ENCODE measurements around the gene USF1.

Gene USF1, protein sequence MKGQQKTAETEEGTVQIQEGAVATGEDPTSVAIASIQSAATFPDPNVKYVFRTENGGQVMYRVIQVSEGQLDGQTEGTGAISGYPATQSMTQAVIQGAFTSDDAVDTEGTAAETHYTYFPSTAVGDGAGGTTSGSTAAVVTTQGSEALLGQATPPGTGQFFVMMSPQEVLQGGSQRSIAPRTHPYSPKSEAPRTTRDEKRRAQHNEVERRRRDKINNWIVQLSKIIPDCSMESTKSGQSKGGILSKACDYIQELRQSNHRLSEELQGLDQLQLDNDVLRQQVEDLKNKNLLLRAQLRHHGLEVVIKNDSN

DNA sequence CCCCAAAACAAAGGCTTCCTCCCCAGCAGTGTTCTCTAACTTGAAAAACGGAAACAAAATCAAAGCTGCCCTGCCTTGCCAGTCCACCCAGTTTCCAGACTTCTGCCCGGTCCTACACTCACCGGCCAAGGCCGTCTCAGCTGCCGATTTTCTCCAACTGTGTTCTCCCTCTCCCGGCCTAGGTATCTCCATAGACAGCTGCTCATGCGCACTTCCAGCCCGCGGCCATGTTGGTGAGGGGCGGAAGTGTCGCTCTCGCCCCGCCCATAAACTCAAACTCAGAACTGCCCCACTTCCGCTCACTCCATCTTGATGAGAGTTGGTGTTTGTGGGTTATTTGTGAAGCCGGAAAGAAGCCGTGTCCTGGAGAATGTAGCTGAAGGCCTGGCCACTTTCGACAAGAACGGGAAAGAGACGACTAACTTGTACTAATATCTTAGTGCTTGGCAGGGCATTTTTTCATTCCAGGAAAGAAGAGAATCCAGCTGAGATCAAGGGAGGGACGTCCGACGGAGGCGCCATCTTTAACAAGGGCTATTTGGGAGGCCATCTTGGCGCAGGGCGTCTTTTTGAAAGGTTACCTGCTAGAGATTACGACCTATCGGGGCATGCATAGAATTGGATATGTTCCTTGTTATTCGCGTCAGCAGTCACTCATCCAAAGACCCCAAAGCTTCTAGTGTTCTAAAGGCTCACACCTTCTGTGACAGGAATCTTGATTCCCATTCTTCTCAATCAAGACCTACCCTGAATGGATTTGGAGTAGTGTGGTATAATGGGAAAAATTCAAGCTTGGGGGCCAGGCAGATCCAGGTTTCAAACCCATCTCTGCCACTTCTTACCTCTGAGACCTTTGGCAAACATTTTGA, at the start of gene USF1:
Gene USF1, minus strand, starts transcription at position 242 of the 869 bp plus-strand sequence. CDS start 2,702 bp downstream, outside the sequence.
- peak; percentile 95 to 99 (median 98) for DNase-seq

DNA sequence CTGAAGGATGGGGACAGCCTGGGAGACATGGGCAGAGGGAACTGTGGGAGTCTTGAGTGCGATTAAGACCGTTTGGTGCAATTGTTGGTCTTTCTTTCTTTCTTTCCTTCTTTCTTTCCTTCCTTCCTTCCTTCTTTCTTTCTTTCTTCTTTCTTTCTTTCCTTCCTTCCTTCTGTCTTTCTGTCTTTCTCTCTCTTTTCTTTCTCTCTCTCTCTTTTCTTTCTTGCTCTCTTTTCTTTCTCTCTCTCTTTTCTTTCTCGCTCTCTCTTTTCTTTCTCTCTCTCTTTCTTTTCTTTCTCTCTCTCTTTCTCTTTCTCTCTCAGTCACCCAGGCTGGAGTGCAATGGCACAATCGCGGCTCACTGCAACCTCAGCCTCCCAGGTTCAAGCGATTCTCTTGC, 49.5 kb upstream of the USF1 start:
- DNase-seq: no peak

DNA sequence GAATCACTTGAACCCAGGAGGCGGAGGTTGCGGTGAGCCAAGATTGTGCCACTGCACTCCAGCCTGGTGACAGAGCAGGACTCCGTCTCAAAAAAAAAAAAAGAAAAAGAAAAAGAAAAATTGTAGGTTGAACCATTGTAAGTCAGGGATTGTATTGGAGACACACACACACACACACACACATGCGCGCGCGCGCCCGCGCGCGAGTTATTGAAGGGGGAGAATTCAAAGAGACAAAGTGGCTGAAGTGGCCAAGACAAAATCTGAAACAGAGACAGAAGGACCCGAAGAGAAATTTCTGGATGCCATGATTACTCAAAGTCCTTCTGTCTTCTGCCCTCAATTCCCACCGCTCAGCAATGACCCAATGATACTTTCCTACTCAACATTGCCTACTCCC, 48.7 kb upstream of the USF1 start:
- no peak for DNase-seq

DNA sequence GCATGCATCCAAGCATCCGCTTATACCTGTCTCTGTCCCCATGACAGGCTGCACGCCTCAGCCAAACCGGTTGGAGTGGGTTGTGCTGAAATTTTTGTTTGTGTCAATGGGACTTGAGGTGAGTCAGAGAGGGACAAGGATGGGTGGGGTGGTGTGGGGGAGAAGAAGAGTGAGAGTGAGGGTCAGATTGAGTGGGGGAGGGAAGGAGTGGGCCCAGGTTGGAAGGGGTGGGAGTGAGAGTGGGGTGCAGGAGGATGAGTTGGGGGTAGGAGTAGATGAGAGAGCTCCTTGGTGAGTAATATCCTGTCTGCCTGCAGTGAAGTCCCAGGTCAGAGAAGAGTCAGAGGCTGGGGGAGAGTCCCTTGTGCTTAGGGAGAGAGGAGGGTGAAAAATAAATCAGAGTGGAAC, 46.8 kb upstream of the USF1 start:
- DNase-seq: no peak

DNA sequence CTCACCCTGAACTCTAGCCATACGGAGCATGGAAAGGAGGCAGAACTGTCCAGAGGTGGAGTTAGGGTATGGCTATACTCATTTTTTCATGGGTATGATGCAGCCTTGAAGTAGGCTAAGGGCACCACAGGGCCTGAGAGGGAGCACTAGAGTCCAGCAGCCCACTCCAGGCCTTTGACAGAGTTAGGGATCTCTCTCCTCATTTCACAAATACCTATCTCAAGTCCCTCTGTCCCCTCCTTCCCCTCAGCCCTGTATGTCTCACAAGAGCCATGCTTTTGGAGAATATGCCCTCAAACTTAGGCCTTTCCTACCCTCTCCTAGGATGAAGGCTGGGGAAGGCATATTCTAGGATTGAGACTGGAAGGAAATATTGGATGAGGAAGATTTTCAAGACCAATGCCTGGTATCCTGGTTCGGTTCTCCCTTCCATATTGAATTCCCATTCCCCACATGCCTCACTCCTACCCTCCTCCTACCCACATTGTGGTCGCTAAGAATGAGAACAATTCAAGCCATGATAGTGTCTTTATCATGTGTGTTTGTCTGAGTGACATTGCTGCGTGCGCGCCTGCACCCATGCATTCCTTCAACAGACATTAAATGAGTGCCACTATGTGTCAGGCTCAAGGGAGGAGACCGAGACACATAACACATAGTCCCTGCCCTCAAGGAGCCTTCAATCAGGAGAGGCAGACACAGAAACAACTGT, 46.2 kb upstream of the USF1 start:
- DNase-seq: no peak

DNA sequence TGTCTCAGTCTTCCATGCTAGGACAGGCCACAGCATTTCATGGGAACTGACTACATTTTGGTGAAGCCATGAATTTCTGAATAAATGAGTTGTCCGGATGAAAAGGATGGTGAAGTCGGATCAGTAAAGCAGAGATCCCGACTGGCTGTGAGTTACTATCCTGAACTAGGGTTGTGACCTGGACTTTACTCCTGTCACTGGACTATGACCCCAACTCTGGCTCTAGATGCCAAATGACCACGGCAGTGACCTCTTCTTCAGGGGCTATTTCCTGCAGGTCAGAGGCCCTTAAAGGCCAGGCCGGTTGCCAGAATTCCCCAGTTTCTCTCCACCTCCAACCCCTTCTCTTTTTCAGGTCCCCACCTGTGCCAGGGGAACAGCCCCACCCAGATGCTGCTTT, 45.3 kb upstream of the USF1 start:
- DNase-seq: no peak

DNA sequence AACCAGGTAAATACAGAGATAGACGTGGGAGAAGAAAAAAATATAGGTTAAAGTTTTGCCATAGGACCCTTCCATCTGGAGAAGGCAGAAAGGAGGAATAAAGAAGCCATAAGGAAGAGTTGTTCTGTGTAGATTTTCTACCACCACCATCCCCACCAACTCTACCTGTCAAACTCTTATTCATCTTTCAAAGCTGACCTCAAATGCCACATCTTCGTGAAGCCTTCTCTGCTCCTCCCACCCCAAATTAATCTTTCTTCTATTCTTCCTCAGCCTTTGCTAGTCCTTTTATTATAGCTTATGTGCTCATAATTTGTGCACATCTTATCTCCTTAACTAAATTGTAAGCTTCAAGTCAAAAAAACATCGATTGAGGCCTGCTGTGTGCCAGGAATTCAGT, 44.8 kb upstream of the USF1 start:
- no peak for DNase-seq

DNA sequence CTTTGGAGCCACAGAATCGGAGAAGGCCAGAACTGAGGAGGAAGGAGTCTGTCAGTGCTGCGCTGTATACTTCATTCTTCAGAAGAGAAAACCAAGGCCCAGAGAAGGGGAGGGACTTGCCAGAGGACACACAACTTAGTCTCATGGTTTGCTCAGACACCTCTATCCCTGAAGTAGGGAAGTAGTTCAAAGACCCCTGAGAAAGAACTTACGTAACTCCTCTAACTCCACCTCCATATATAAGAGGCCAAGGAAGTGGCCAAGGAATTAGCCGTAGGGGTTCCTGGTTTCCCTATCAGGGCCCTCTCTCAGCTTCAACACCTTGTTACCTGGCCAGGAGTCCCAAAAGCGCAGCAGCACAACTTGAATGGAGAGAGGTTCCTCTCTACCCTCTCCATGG, 44.2 kb upstream of the USF1 start:
- no peak for DNase-seq

DNA sequence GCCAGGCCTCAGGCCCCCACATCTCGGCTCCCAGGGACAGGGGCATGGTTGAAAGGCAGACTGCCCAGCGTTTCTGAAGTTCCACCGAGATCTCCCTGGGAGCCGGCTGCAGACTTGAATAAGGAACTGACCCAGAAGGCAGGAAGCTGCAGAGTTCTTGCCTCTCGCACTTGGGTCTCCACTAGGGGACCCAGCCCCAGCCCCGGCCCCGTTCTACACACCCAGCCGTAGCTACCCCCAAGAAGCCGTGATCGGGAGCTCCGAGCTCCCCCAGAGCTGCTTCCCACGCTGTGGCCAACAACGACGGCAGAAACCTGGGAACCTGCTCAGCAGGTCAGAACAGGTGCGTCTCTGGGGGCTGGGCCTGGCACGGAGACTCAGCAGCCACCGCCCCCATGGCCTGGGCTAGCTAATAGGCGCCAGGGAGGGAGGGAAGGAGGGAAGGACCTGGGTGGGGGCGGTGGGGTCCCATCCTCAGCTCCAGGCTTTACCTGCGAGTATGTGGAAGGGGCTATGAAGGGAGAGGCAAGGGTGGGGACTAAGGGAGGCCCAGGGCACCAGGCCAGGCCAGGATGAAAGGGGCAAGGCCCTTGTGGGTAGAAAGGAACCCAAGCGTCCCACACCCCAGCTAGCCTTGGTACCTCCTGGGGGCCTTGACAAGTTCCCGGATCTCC, 43.6 kb upstream of the USF1 start, which contains the start of gene NECTIN4:
Gene NECTIN4, minus strand, starts transcription at position 308 of the 674 bp plus-strand sequence. Its CDS starts 262 bp downstream, at position 46.
- DNase-seq: peak in 1 of 3 experiments; percentile 6

DNA sequence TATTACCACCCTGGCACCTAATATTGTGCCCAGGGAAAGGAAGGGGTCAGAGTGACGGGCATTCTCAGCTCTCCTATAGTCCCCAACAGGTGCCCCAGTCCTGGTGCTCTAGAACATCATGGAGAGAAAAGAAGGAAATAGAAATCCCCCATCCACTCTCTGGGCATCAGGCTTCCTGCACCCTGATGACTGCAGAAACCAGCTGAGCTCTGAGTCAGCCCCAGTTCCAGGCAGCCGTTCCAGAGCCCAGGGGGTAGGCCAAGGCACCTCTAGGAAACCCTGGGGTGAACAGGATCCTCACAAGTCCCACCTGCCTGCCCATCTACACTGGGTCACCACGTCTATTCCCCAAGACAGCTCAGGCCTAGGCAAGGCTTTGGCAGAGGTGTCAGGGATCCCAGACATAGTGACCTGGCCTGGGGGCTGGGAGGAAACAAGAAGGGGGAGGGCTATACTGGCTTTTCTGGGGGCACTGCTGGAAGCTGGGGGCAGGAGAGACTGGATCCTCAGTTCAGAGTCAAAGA, 42.9 kb upstream of the USF1 start:
- no peak for DNase-seq

DNA sequence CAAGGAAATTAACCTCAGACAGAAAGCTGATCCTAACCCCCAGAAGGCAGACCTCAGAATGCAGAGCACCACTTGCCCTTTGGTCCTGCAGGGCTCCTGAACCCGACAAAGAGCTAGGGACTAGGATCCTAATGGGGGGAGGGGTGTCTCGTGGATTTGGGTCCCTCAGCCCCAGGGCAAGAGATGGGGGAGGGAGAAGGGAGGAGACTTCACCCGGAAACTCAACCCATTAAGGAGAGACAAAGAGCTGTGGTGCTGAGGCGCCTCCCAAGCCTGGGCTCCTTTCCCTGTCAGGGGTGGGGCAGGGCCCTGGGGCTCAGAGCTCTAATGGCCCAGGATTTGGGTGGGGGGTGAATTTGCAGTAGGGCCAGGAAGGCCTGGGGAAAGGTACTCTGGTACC, 40.7 kb upstream of the USF1 start:
- DNase-seq: no peak

DNA sequence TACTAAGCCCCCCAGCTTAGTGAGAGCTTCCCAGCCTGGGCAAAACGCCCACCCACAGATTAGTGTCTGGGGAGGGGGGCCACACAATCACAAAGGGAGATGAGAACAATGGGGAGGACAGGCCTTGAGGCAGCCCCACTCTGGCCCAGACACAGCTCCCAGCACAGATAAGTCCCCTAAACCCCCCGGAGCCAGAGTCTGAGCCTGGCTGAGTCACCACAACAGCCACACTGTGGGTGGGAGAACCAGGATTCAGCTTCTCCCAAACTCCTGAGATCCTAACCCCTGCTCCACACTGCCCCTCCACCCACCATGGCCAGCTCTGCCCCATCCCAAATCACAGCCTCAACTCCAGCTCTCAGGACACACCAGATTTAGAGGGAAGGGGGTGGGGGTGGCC, 39.4 kb upstream of the USF1 start:
- DNase-seq: no peak

DNA sequence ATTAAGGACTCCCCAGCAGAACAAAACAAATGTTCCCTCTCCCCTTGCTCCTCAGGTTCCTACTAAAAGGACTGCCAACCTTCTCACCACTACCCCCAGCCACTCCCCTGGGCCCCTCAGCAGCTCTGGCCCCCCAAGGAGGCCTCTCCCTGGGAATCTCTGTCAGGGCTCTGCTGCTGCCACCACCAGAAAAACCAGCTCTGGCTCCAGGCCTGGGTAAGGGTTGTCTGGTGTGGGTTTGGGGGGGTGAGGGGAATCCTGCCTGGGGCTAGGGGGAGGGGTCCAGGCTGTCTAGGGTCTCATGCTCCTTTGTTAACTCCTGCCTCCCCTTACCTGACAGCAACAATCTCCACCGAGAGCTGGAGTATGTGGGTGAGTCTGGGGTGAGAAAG, 38.8 kb upstream of the USF1 start:
- DNase-seq: no peak

DNA sequence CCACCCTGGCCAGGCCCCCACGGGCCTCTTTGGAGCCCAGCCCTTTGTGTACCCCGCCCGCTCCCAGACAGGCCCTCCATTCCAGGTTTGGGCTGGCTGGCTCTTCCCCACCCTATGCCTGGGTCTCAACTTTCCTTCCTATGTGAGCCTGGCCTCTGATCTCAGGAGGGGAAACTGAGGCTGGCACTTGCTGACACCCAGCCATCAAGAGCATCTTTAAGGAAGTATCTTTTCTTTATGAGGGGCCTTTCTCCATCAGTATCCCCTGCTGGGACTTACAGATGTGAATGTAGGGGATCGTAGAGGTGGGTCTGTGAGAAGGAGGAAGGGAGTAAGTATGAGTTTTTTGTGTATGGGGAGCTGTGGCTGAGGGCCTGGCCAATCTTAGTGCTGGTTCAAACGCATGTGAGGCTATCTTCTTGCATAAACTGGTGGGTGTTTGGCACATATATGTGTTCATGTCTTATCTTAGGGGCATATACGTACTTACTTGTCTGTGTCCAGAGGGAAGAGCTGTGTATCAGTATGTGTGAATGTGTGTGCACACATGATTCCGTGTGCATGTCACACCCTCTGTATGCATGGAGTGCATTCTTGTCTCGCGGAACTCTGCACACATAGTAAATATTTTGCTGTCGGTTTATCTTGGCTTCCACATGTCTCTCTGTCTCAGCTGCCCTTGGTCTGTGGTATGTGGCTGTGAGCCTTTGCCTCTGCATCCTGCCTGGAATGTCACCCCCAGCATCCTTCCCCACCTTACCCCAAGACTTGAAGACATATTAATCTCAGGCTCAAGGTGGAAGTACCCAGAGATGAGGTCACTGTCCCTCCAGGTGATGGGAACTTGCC, 38.2 kb upstream of the USF1 start:
- DNase-seq: no peak

DNA sequence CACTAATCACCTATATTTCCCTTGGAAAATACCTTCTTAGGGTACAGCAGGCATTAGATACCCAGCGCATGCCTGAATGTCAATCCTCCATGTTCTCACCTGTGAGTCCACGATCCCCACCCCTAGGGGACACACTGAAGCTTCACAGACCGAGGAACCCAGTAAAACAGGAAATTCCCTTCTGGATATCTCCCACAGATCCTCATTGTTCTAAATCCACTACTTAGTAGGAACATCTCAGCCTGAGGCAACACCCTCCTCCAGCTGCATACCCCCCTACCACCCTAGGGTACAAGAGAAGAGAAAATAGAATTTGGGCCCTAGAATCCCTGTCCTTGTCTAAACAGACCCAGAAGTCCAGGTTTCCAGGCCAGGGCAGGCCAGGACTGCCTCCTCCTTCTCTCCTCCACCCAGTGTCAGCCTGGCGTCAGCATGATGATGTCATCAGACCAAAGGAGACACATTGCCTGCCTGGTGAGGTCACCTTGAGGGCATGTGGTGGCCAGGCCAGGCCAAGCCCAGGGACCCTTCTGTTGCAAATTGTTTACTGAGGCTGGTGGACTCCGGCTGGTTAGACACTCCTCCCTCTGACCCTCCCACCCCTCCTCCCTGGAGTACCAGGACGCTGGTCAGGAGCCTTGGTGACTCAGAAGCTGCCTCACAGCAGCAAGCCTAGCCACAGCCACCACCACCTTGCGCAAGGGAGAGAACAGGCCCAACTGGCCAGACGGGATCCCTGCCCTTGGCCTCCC, 37.4 kb upstream of the USF1 start:
- no peak for DNase-seq

DNA sequence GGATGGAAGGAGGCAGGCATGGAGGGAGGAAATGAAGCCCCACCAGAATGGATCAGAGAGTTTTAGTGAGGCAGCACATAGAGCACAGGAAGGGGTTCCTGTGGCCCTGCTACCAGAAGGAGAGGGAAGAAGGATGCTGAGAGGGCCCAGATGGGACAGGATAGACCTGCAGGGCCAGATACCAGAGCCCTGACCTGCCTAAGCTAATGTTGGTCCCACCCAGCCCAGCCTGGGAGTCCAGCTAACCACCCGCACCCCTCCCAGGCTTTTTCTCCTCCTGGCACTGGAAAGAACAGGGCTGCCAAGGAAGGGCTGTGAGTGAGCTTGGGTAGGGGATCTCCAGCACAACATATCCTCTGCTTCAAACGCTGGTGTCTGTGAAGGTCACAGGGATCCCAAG, 36.7 kb upstream of the USF1 start:
- DNase-seq: no peak

DNA sequence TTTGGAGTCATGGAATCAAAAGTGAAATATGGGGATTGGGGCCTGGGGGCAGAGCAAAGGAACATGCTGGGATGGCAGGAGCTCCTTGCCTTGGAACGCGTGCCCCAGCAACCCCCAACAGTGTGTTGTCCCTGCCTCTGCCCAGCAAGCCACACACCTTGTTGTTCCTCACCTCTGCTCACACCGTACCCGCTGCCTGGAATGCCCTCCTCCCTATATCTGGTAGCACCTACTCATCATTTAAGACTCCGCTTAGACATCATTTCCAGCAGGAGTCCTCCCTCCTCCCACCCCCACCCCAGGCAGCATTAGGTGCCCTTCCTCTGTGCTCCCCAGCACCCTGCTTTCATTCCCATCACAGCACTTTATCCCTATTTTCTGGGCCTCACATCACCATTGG, 35.7 kb upstream of the USF1 start:
- DNase-seq: no peak

DNA sequence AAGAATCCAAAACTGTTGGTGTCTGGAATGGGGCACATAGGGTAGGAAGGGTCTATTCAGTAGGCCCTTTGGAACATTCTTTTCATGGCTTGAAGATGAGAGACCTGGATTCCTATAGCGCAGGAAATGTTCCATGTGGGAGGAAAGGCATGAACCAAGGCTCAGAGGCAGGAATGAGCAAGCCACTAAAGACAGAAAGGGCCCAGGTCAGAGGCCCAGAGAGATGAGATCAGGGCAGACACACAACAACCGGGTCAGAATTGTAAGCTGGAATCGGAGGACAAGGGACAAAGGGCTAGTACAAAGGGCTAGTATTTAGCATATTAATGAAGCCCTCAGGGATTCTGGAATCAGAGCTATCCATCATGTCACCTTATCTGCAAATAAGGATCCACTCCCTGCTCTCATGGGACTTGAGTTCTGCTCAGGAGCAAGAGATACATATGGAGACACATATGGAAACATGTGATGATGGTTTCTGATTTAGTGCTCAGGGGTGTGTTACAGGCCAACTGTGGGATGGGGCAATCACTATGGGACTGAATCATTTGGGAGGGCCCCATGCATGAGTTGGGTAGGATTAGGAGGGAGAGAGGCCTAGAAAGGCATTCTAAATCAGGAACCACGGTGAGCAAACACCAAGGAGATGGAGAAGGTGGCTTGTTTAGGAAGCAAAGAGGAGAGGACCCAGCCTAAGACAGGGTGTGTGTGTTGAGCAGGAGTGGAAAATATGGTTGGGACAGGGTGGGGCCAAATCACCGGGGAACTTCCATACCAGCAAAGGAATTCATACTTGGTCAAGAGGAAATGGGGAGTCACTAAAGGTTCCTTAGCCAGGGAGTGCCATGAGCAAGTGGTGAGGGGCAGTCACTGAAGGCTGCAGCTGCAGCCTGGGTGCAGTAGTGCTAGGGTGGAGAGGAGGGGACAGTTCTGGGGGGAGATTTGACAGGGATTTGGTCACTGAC, 34.9 kb upstream of the USF1 start:
- DNase-seq: no peak

DNA sequence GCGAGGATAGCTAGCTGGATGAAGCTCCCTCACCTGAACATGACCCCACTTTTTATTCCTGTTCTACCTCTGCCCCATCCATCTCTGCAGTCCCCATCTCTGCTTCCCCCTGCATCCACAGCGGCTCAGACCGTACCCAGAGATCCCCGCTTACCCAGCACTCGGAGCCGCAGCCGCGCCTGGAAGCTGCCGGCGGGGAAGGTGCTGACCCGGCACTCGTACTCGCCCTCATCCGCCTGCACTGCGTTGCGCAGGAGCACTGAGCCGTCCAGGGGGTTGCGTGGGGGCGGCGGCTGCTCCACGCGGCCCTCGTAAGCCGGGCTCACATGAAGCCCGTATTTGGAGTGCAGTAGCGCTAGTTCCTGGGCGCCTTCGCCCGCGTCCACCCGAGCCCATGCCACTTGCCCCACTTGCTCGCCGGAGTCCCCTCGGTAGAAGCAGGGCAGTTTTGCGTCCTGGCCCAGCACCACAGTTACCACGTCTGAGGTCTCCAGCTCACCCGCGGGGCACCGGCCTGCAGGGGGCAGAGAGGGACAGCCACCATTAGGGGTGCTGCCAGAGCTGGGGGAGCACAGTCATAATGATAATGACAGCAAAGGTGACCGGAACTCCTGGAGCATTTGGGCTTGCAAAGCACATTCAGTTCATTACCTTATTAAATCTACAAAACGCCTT, 33.8 kb upstream of the USF1 start:
- no peak for DNase-seq
